DOHH2 (cell line): ENCODE measurements around the gene CLK3.

ENCODE experiments used
- CTCF ChIP-seq: fragments of 200-600 bp; sonication (generic); IDR thresholded peaks from one replicate; pipeline ENCODE4 v1.5.1; 2014; ENCODE audit warnings: antibody characterized with exemption, mild to moderate bottlenecking, low read depth, low read length; ENCODE audit not compliant: poor library complexity, severe bottlenecking
- EZH2phosphoT487 ChIP-seq: fragments of 200-600 bp; sonication (generic); IDR thresholded peaks from 2 replicates; pipeline ENCODE4 v1.6.1; 2017; ENCODE audit warnings: borderline replicate concordance, mild to moderate bottlenecking, antibody characterized with exemption, low read length, moderate library complexity, mixed read lengths

- TF ChIP-seq CTCF (no peak), EZH2phosphoT487 (no peak)
Measured at GRCh38 chr15:74676801-74677200, 61.2 kb downstream of the CLK3 start.
